Middle frontal gyrus (tissue), 1 donor: ENCODE measurements around the gene FUT3.
"Not testable (repeated sequence)": the region's sequence is repeated elsewhere in the genome, so short reads cannot be mapped to it uniquely, and the experiment has no call there.

ENCODE experiments used
- DNase-seq: peaks from one replicate; pipeline ENCODE4 v3.0.0-alpha.2; 2015; ENCODE audit warnings: low spot score; ENCODE audit errors: extremely low spot score

The FUT3 gene

DNA sequence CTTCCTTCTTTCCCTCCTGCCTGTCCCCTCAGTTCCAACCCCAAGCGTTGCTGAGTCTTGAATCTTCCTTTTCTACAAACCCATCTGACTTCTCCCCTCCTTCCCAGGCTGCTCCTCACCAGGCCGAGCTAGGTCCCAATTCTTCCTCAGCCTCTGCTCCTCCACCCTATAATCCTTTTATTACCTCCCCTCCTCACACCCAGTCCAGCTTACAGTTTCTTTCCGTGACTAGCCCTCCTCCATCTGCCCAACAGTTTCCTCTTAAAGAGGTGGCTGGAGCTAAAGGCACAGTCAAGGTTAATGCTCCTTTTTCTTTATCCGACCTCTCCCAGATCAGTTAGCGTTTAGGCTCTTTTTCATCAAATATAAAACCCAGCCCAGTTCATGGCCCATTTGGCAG lies 2.6 kb downstream of the FUT3 start:
- DNase-seq, result not testable (repeated sequence)

- not testable (repeated sequence) for DNase-seq
These were observed 3.4 kb downstream of the FUT3 start for GRCh38 chr19:5847846-5848245.

DNA sequence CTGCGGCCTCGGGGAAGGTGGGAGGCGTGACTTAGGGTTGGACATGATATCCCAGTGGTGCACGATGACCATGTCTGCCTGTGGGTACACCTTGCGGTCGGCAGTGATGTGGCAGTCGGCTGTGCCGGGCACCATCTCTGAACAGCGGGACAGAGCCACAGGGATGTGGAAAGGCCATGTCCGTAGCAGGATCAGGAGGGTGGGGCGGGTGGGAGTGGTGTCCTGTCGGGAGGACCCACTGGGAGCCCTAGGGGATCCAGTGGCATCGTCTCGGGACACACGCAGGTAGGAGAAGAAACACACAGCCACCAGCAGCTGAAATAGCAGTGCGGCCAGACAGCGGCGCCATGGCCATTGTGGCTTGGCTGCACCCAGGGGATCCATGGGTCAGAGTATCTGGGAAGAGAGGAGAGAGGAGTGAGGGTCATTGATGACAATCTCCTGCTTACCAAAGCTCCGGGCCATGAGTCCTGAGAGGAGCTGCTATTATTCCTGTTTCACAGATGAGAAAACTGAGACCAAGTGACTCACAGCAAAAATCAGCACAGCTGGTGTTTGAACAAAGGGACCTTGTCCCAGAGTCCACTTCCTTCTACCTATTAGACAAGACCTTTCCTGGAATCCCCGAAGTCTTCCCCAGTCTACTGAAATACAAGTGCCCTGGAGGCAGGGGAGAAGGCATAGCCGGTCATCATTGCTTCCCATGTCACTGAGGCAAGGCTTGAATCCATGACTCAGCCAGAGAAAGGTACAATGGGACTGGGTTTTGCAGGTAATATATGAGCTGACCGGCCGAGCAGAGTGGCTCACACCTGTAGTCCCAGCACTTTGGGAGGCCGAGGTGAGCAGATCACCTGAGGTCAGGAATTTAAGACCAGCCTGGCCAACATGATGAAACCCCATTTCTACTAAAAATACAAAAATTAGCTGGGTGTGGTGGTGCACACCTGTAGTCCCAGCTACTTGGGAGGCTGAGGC lies 6.5 kb downstream of the FUT3 start:
- DNase-seq, result no peak

GRCh38 chr19:5843295-5843927 lies 7.8 kb downstream of the FUT3 start:
- no peak for DNase-seq

GRCh38 chr19:5841735-5842111 lies 9.5 kb downstream of the FUT3 start:
- DNase-seq, result not testable (repeated sequence)

GRCh38 chr19:5839065-5840017 lies 11.9 kb downstream of the FUT3 start, which contains the start of gene FUT6:
Gene FUT6 (minus strand): TSS chr19:5839702. CDS start chr19:5832567, 7,135 bp downstream.
- no peak for DNase-seq

DNA sequence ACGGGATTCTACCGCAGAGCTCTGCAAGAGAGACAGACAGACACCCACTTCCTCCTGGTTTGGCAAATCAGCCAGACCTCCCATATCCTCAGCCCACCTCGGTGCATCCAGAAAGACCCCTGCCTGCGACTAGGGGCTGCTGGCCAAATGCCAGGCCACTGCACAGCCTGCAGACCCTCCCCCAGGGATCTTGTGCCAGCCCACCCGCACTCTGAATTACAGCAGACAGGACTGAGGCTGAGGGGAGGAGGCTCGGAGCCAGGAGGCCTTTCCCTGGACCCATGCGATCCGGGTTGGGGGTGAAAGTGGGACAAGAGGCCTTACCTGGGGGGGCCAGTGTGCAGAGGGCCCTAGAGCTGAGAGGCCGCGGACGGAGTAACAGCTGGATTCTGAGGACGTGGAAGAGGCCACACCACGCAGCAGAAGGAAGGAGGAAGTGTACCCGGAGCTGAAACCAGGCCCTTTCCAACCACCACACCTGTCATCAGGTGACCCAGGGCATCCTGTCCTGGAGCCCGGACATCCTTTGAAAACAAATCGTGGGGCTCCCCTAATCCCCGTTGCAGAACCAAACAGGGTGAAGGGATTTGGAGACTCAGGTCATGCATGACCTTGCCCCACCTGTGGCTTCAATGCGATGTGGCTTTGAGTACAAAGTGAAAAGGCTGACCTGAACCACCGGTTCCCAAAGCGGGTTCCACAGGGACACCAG lies 12.7 kb downstream of the FUT3 start:
- DNase-seq, result no peak

- no peak for DNase-seq
These were observed 13.4 kb downstream of the FUT3 start for GRCh38 chr19:5837761-5838352.

GRCh38 chr19:5832527-5833216 lies 18.6 kb downstream of the FUT3 start:
- no peak for DNase-seq

GRCh38 chr19:5832061-5832460 lies 19.2 kb downstream of the FUT3 start:
- no peak for DNase-seq

DNA sequence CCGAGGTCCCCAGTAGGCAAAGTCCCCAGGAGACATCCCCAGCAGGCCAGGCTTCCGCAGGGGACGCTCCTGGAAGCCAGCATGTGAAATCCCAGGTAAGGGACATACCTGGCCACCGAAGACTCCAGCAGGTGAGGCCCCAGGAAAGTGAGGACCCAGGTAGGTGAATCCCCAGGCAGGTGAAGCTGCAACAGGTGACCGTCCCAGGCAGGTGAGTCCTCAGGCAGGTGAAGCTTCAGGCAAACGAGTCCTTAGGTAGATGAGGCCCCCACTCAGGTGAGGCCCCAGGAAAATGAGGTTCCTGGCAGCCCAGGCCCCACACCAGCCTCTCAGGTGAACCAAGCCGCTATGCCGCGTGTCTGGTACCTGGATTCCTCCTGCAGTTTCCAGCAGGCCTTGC lies 20.1 kb downstream of the FUT3 start:
- DNase-seq, result no peak

GRCh38 chr19:5829567-5830310 lies 21.5 kb downstream of the FUT3 start:
- DNase-seq, result no peak

DNA sequence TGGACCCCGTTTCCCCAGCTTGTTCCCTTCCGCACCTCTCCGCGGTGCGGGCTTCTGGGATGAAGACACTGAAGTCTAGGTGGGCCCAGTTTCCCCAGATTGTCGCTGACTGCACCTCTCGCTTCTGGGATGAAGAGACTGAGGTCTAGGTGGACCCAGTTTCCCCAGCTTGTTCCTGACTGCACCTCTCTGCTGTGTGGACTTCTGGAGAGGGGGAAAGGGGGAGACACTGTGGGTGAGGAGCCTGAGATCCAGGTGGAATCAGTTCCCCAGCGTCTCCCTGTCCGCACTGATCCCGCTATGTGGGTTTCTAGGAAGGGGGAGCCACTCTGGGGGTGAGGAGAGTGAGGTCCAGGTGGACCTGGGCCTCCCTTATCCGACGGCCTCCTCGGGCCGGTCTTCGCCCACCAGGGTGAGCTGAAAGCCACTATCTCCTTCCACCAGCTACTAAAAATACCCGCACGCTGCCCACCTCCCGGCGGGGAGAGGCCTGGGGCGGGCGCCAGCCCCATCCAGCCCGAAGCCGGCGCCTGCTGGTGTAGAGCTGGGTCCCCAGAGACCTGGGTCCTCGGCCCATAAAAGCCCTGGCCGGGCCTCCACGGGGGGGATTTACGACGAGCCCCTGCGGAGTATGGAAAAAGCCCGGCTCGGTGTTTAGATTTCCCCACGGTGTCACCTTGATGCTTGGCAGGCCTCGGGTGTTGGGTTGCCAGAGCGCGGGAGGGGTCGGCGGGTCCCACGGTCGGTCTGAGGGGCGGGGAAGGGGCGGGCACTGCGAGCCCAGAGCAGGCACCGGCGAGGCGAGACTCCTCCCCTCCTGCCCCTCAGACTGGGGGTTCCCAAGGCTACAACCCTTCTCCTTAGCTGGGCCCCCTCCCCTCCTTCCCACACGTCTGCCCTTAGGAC lies 22.3 kb downstream of the FUT3 start:
- no peak for DNase-seq

- DNase-seq, result peak; percentile 9
These were observed 23.2 kb downstream of the FUT3 start for GRCh38 chr19:5827891-5828660.

- DNase-seq, result no peak
These were observed 23.8 kb downstream of the FUT3 start for GRCh38 chr19:5827342-5827890.

- DNase-seq, result no peak
These were observed 24.5 kb downstream of the FUT3 start for GRCh38 chr19:5826531-5827341.
